CMK (cell line): ENCODE results near the gene EML5.
"Not testable (repeated sequence)": the region's sequence is repeated elsewhere in the genome, so short reads cannot be mapped to it uniquely, and the experiment has no call there.

Experiments
- DNase-seq: peaks from one replicate; pipeline ENCODE4 v3.0.0-alpha.2; 2010; ENCODE audit warnings: low read depth

EML5 gene

GRCh38 chr14:88802596-88802995, 9.8 kb upstream of the EML5 start:
- no peak for DNase-seq

GRCh38 chr14:88799522-88799921, 6.8 kb upstream of the EML5 start:
- DNase-seq, result no peak

GRCh38 chr14:88798156-88798555, 5.4 kb upstream of the EML5 start:
- DNase-seq, result no peak

GRCh38 chr14:88793259-88793625, 489 bp upstream of the EML5 start:
- DNase-seq, result no peak

GRCh38 chr14:88791629-88792472, 902 bp downstream of the EML5 start:
- DNase-seq, result no peak

GRCh38 chr14:88791252-88791621, 1.5 kb downstream of the EML5 start:
- no peak for DNase-seq

- DNase-seq, result no peak
Measured at GRCh38 chr14:88790501-88791251, 2.1 kb downstream of the EML5 start.

- not testable (repeated sequence) for DNase-seq
Measured at GRCh38 chr14:88789573-88789972, 3.2 kb downstream of the EML5 start.

GRCh38 chr14:88786715-88787114, 6.0 kb downstream of the EML5 start:
- DNase-seq, result no peak

GRCh38 chr14:88785911-88786310, 6.8 kb downstream of the EML5 start:
- DNase-seq, result no peak

- no peak for DNase-seq
Measured at GRCh38 chr14:88775532-88775931, 17.2 kb downstream of the EML5 start.

GRCh38 chr14:88770736-88771135, 22.0 kb downstream of the EML5 start:
- DNase-seq, result no peak

- DNase-seq, result no peak
Measured at GRCh38 chr14:88765130-88765529, 27.6 kb downstream of the EML5 start.

GRCh38 chr14:88753873-88754272, 38.9 kb downstream of the EML5 start:
- DNase-seq, result no peak

GRCh38 chr14:88750945-88751344, 41.8 kb downstream of the EML5 start:
- no peak for DNase-seq

GRCh38 chr14:88750413-88750812, 42.3 kb downstream of the EML5 start:
- no peak for DNase-seq

GRCh38 chr14:88749139-88749538, 43.6 kb downstream of the EML5 start:
- DNase-seq, result no peak

GRCh38 chr14:88748288-88748687, 44.5 kb downstream of the EML5 start:
- DNase-seq, result no peak

- no peak for DNase-seq
Measured at GRCh38 chr14:88746052-88746451, 46.7 kb downstream of the EML5 start.

- no peak for DNase-seq
Measured at GRCh38 chr14:88737245-88737644, 55.5 kb downstream of the EML5 start.

GRCh38 chr14:88733121-88733520, 59.6 kb downstream of the EML5 start:
- DNase-seq, result no peak

- DNase-seq, result no peak
Measured at GRCh38 chr14:88729159-88729558, 63.6 kb downstream of the EML5 start.

- DNase-seq, result no peak
Measured at GRCh38 chr14:88727057-88727456, 65.7 kb downstream of the EML5 start.

GRCh38 chr14:88710709-88711108, 82.0 kb downstream of the EML5 start:
- DNase-seq, result no peak
